ENCODE results near the gene TRIAP1.

The TRIAP1 gene

DNA sequence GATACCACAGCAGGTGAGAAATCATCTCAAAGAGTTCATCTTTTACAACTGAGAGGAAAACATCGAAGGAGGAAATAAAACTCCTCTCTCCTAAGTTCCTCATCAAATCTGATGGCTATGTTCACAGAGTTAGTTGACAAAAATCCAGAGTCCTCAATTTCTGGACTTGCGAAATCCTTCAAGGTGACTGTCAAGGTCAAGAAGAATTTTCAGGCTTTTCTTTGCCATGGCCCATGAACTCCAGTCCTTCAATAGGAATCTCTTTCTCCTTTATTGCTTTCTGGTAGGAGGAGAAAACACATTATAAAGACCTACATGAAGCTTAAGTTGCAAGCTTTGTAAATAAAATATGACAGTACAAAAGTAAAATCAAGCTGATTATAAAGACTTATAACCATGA, 1.5 kb downstream of the TRIAP1 start:
- DNase-seq (ENCODE audit: extremely low spot score): no peak
- ChIA-PET CTCF (no interaction called here), POLR2A (interaction anchor here (1.2 kb wide), 1 partner anchor 52 kb away, joined by 4 read pairs; no protein-coding TSS in a partner anchor)
- TF ChIP-seq FOXM1 (IDR thresholded peaks at IDR 0.05; ENCODE audit: borderline replicate concordance) (no peak), HDGF (IDR thresholded peaks at IDR 0.05; ENCODE audit: borderline replicate concordance) (no peak), NFRKB (IDR thresholded peaks at IDR 0.05) (no peak), SP1 (IDR thresholded peaks at IDR 0.05) (no peak), FOXA1 (IDR thresholded peaks at IDR 0.05) (no peak), CTBP1 (IDR thresholded peaks at IDR 0.05; ENCODE audit: borderline replicate concordance) (no peak), ZNF384 (IDR thresholded peaks at IDR 0.05) (no peak), LEF1 (IDR thresholded peaks at IDR 0.05; ENCODE audit: borderline replicate concordance) (no peak), L3MBTL2 (conservative IDR thresholded peaks at IDR 0.05) (no peak), ARNT (IDR thresholded peaks at IDR 0.05) (no peak), BHLHE40 (IDR thresholded peaks at IDR 0.05; ENCODE audit: borderline replicate concordance) (no peak), TARDBP (IDR thresholded peaks at IDR 0.05) (no peak), ELF4 (IDR thresholded peaks at IDR 0.05) (no peak), FOXK2 (IDR thresholded peaks at IDR 0.05) (no peak), SUZ12 (IDR thresholded peaks at IDR 0.05) (no peak)
- TF ChIP-seq, protein P1, sequence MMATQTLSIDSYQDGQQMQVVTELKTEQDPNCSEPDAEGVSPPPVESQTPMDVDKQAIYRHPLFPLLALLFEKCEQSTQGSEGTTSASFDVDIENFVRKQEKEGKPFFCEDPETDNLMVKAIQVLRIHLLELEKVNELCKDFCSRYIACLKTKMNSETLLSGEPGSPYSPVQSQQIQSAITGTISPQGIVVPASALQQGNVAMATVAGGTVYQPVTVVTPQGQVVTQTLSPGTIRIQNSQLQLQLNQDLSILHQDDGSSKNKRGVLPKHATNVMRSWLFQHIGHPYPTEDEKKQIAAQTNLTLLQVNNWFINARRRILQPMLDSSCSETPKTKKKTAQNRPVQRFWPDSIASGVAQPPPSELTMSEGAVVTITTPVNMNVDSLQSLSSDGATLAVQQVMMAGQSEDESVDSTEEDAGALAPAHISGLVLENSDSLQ (IDR thresholded peaks at IDR 0.05): no peak

DNA sequence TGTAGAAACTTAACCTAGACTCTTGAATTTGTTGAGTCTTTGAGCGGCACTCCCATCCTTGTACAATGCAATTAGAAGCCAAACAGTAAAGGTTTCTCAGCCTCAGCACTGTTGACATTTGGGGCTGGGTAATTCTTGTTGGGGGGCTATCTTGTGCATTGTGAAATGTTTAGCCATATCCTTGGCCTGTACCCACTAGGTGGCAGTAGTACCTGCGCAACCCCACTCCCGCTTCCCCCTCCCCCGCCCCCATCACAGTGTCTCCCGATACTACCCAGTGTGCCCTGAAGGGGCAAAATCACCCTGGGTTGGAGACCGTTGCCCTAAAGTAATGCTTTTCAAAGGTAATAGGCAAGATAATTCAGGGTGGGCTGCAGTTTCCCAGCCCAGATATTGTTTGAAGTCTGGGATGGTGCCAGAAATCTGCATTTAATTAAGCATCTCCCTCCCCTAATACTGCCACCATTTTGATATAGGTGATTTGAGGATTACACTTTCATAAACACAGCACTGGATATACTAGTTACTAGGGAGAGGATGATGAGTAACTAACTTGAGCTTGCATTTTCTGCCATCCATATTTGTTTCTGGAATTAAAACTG, 6.4 kb downstream of the TRIAP1 start:
- CTCF ChIA-PET: interaction anchor here (1.0 to 1.6 kb wide), 3 partner anchors 18 to 72 kb away, joined by 3 to 4 read pairs (median 3); no protein-coding TSS in a partner anchor
- TF ChIP-seq FOXM1 (IDR thresholded peaks at IDR 0.05; ENCODE audit: borderline replicate concordance): no peak
- TF ChIP-seq ELF4 (IDR thresholded peaks at IDR 0.05): no peak
- no peak for TF ChIP-seq L3MBTL2 (conservative IDR thresholded peaks at IDR 0.05)
- TF ChIP-seq HDGF (IDR thresholded peaks at IDR 0.05; ENCODE audit: borderline replicate concordance): no peak
- TF ChIP-seq BHLHE40 (IDR thresholded peaks at IDR 0.05; ENCODE audit: borderline replicate concordance): no peak
- no peak for TF ChIP-seq SP1 (IDR thresholded peaks at IDR 0.05)
- no peak for TF ChIP-seq TARDBP (IDR thresholded peaks at IDR 0.05)
- no peak for TF ChIP-seq ZNF384 (IDR thresholded peaks at IDR 0.05)
- no peak for TF ChIP-seq SUZ12 (IDR thresholded peaks at IDR 0.05)
- no peak for TF ChIP-seq ARNT (IDR thresholded peaks at IDR 0.05)
- TF ChIP-seq, protein P1 (IDR thresholded peaks at IDR 0.05): no peak
- no peak for TF ChIP-seq CTBP1 (IDR thresholded peaks at IDR 0.05; ENCODE audit: borderline replicate concordance)
- no peak for TF ChIP-seq LEF1 (IDR thresholded peaks at IDR 0.05; ENCODE audit: borderline replicate concordance)
- TF ChIP-seq FOXA1 (IDR thresholded peaks at IDR 0.05): no peak
- TF ChIP-seq NFRKB (IDR thresholded peaks at IDR 0.05): no peak
- TF ChIP-seq FOXK2 (IDR thresholded peaks at IDR 0.05): no peak
- peak; percentile 72 for DNase-seq (ENCODE audit: extremely low spot score)
- POLR2A ChIA-PET: interaction anchor here (1.0 to 2.3 kb wide), 3 partner anchors 19 to 239 kb away, joined by 3 to 5 read pairs (median 4); partner anchors contain the start of gene RPLP0

DNA sequence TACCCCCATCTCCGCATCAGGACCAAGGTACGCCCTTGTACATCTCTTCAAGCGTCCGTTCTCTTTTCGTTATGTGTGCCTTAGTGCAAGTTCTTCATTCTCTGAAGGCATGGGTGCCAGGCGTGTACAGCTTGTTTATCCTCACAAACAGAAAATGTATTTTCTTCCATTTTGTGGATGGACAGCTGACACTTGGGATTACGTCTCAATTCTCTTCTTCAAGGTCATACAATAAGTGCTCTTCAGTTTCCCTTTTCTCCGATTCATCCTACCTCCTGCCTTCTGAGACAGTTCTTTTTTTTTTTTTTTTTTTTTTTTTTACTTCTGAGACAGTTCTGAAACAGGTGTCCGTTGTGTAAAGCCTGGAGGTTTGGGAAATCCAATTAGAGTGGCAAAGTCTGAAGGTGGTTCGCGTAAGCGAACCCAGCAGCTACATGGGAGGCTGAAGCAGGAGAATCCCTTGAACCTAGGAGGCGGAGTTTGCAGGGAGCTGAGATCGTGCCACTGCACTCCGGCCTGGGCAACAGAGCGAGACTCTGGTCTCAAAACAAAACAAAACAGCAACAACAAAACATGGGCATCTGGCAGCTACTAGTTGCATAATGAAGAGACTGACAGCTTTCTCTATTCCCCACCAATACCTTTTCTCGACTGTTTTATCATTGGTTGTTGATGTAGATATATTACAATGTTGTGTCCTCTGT, 7.5 kb downstream of the TRIAP1 start:
- no peak for DNase-seq (ENCODE audit: extremely low spot score)
- ChIA-PET POLR2A (interaction anchor here (0.9 to 2.3 kb wide), 7 partner anchors 28 to 147 kb away, joined by 3 to 12 read pairs (median 3); partner anchors contain the start of gene RNU4-2), CTCF (interaction anchor here (0.5 to 1.0 kb wide), 3 partner anchors 25 to 84 kb away, joined by 3 to 6 read pairs (median 4); no protein-coding TSS in a partner anchor)
- TF ChIP-seq, protein P1 (IDR thresholded peaks at IDR 0.05): no peak
- TF ChIP-seq CTBP1 (IDR thresholded peaks at IDR 0.05; ENCODE audit: borderline replicate concordance) (no peak), FOXA1 (IDR thresholded peaks at IDR 0.05) (no peak), L3MBTL2 (conservative IDR thresholded peaks at IDR 0.05) (no peak), BHLHE40 (IDR thresholded peaks at IDR 0.05; ENCODE audit: borderline replicate concordance) (no peak), ZNF384 (IDR thresholded peaks at IDR 0.05) (no peak; the same call in 1 of the 2 replicates), ARNT (IDR thresholded peaks at IDR 0.05) (no peak)

DNA sequence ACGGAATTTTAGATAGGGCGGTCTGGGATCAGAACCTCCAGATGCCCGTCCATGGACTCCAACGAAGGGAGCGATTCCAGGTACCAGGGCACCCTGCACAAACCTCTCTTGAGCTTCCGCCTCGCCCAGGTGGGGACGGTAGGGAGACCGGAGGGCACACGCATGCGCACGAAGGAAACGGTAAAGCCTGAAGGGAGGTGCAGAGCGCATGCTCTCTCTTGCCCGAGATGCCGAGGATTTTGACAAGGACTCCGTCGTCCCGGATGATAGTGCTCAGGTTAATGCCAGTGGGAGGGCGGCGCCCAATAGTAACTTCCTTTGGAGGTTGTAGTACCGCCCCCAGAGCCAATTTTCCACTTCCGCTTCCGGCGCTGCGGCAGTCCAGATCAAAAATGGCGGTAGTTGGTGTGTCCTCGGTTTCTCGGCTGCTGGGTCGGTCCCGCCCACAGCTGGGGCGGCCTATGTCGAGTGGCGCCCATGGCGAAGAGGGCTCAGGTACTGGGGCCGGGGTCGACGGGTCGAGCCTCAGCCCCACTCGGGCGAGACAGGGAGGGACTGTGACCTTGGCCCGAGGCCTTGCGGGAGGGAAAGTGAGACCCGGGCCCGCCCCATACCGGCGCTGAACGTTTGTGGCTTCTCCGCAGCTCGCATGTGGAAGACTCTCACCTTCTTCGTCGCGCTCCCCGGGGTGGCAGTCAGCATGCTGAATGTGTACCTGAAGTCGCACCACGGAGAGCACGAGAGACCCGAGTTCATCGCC, 8.3 kb downstream of the TRIAP1 start, which contains the start of gene COX6A1:
TSS of gene COX6A1 (plus strand) at position 379 of the 760 bp plus-strand sequence. CDS start at position 393, 14 bp downstream.
- ChIA-PET CTCF (interaction anchor here (0.6 to 1.0 kb wide), 3 partner anchors 20 to 71 kb away, joined by 3 to 6 read pairs (median 5); no protein-coding TSS in a partner anchor), POLR2A (interaction anchor here (0.5 to 2.3 kb wide), 17 partner anchors 8 to 146 kb away, joined by 3 to 12 read pairs (median 3); partner anchors contain the start of gene RNU4-2)
- peak; percentile 97 for DNase-seq (ENCODE audit: extremely low spot score)
- TF ChIP-seq FOXM1 (IDR thresholded peaks at IDR 0.05; ENCODE audit: borderline replicate concordance) (no peak), SUZ12 (IDR thresholded peaks at IDR 0.05) (no peak), ELF4 (IDR thresholded peaks at IDR 0.05) (peak; percentile 55; the same call in 1 of the 2 replicates), ARNT (IDR thresholded peaks at IDR 0.05) (no peak), SP1 (IDR thresholded peaks at IDR 0.05) (no peak), FOXA1 (IDR thresholded peaks at IDR 0.05) (no peak), HDGF (IDR thresholded peaks at IDR 0.05; ENCODE audit: borderline replicate concordance) (no peak), LEF1 (IDR thresholded peaks at IDR 0.05; ENCODE audit: borderline replicate concordance) (no peak), NFRKB (IDR thresholded peaks at IDR 0.05) (no peak), FOXK2 (IDR thresholded peaks at IDR 0.05) (no peak)
- TF ChIP-seq, protein P1 (IDR thresholded peaks at IDR 0.05): peak; percentile 58
